NCI-H1694 treated with DMSO at 0.1 percent for 48 hours (cell line): ENCODE measurements around the gene ANKRD55.
"Not testable (repeated sequence)": the region's sequence is repeated elsewhere in the genome, so short reads cannot be mapped to it uniquely, and the experiment has no call there.

Experiments
- DNase-seq: peaks from one replicate; lab custom pipeline; 2025; lab: John Stamatoyannopoulos, UW

Gene ANKRD55

GRCh38 chr5:56168066-56168478 is 65.1 kb downstream of the ANKRD55 start:
- no peak for DNase-seq

GRCh38 chr5:56167519-56167918 is 65.6 kb downstream of the ANKRD55 start:
- DNase-seq: no peak

DNA sequence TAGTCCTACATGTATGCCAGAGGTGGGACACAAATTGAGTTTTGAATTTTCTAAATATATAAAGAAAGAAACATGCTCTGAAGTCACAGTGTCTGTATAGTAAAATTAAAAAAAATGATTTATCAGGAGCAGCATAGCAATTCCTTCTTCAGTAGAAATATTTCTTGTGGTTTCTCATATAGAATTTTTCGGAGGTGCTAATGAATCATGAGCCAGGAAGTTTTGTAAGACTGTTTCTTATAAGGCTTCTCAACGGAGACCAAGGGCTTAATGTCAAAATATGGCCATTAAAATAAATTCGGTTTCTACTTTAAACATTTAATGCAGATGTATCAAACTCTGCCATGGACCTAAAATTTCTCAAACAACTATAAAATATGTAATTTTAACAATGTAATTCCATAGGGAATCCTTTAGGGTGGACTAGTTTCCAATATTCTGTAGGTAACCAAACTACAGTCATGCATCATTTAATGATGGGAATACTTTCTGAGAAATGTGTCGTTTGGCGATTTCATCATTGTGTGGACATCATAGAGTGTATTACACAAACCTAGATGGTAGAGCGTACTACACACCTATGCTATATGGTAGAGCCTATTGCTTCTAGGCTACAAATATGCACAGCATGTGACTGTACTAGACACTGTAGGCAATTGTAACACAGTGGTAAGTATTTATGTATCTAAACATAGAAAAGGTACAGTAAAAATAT is 66.3 kb downstream of the ANKRD55 start:
- no peak for DNase-seq

GRCh38 chr5:56164376-56164775 is 68.8 kb downstream of the ANKRD55 start:
- DNase-seq: no peak

- no peak for DNase-seq
These were observed 71.2 kb downstream of the ANKRD55 start for GRCh38 chr5:56161927-56162326.

- DNase-seq: no peak
These were observed 71.7 kb downstream of the ANKRD55 start for GRCh38 chr5:56161439-56161823.

- DNase-seq: no peak
These were observed 72.2 kb downstream of the ANKRD55 start for GRCh38 chr5:56160723-56161438.

GRCh38 chr5:56159521-56159947 is 73.6 kb downstream of the ANKRD55 start:
- no peak for DNase-seq

DNA sequence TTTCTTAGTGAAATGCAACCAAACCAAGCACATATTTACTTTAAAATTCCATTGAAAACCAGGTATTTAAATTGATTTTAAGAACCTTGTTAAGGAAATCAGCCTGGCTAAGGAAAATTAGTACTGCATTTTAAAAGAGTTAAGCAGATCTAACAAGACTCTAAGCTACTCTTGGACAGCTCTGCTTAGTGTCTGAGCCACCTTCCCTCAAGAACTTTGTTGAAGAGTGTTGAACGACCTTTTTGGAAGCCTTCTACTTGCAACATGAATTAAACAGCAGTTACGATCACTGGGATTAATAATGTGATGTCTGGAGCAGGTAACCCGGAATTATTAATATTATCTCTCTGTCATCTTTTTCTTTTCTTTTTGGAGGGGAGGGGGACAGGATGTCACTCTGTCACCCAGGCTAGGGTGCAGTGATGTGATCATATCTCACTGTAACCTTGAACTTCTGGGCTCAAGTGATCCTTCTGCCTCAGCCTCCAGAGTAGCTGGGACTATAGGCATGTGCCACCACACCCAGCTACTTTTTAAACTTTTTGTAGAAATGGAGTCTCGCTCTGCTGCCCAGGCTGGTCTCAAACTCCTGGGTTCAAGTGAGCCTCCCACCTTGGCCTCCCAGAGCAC is 74.7 kb downstream of the ANKRD55 start:
- DNase-seq: no peak

- not testable (repeated sequence) for DNase-seq
These were observed 75.9 kb downstream of the ANKRD55 start for GRCh38 chr5:56157191-56157621.

DNA sequence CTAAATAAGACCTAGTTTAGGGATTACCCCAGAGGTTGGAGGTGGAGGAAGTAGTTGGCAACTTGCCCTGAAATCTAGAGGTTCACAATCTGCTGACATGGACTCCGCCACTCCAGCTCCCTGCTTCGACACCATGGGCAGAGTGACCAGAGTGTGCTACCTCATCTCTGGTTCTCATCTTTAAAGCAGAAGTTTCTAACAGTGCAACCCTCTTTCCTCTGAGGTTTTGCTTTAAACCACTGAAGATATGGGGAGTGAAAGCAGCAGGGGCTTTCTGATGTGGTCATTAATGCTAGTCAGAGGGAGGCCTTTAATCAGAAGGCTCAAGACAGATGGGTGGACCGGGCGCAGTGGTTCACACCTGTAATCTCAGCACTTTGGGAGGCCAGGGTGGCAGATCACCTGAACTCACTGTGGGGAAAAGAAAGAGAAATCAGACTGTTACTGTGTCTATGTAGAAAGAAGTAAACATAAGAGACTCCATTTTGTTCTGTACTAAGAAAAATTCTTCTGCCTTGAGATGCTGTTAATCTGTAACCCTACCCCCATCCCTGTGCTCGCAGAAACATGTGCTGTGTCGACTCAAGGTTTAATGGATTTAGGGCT is 76.4 kb downstream of the ANKRD55 start:
- not testable (repeated sequence) for DNase-seq

GRCh38 chr5:56155992-56156584 is 77.0 kb downstream of the ANKRD55 start:
- no peak for DNase-seq

DNA sequence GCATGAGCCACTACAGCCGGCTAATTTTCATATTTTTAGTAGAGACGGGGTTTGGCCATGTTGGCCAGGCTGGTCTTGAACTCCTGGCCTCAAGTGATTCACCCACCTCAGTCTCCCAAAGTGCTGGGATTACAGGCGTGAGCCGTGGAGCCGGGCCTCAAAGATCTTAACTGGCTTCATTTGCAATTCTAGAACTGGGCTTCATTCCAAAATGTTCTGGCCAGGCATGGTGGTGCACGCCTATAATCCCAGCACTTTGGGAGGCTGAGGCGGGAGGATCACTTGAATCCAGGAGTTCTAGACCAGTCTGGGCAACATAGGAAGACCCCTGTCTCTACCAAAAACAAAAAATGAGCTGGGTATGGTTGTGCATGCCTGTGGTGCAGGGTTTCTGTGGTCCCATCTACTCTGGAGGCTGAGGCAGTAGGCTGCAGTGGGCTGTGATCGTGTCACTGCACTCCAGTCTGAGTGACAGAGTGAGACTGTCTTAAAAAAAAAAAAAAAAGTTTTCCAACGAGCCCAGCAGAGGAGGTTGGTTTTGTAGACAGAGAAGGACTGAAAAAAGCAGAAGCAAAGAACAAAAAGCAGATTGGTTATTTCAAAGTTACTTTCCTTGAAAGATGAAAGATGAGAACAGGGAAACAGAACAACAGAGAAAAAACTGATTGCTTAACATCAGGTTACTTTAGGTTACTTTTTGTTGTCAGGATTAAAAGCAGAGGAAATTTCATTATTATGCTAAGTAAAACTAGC is 78.2 kb downstream of the ANKRD55 start:
- DNase-seq: no peak

DNA sequence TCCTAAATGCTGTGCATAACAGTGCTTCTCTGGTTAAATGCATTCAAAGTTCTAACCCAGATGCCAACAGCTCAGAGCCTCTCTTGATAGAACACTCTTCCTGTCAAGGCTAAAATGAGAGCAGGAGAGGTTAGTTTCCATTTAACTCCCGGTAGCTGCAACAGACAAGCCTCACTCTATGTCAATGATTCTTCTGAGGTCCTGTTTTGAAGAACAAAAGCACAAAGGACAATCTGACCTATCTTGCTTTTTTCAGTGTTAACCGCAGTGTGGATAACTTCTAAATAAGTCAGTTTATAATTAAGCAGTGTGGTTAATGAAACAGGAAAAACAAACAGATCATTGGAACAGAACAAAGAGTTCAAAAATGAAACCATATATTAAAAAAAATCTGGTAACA is 80.7 kb downstream of the ANKRD55 start:
- DNase-seq: no peak

- not testable (repeated sequence) for DNase-seq
These were observed 82.4 kb downstream of the ANKRD55 start for GRCh38 chr5:56150756-56151155.

GRCh38 chr5:56148453-56148971 is 84.6 kb downstream of the ANKRD55 start:
- no peak for DNase-seq

DNA sequence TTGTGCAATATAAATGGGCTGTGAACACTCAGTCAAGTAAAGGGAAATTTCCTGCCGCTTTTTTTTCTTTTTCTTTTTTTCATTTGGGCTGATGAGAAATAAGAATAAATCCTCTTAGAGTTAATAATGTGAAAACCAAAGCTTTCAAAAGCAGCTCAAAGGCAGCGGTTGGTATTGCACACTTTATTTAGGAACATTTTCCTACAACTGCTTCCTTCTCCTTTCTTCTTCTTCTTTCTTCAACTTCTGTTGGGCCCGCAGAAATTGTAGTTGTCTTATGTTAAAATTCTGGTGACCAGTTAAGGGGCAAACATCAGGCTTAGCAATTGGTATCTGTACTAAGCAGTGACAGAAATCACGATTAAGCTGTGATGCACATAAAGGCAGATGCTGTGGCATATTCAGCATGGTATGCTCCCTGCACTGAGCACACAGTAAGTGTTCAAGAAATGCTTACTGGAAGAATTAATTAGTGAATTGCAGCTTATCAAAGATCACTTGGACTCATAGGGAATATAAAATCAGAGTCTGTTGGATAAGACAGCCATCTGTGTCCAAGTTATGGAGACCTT is 85.4 kb downstream of the ANKRD55 start:
- no peak for DNase-seq

DNA sequence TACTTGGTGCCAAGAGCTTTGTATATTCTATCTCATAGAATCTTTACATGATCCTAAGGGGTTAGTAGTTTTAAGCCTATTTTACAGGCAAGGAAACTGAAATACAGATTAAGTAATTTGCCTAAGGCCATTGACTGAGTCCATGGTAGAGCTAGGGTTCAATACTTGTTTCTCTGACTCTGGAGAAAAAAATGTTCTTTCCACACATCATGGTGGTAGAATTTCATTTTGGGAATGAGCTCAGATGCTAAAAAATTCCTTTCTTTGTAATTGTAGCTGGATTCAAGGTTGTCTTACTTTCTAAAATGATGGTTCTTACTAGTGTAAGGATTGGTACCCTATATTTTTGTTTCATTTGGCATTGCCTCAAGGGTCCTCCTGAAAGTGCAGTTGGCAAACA is 86.0 kb downstream of the ANKRD55 start:
- no peak for DNase-seq

DNA sequence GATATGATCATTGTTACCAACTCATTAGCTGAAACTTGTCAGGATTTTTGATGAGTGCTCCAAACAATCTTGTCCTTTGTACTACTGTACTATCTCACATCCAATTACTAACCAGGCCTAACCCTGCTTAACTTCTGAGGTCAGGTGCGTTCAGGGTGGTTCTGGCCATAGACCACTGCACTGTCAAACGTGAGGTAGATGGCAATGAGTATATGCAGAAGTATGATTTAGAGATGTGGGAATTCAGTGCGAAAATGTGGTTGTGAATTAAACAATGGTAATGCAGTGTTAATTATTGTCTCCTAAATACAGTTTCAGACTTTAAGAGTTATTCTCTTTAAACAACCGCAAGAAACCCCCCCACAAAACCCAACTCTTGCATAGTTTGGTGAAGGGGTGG is 86.5 kb downstream of the ANKRD55 start:
- no peak for DNase-seq

- DNase-seq: no peak
These were observed 87.6 kb downstream of the ANKRD55 start for GRCh38 chr5:56145511-56145910.

GRCh38 chr5:56145106-56145505 is 88.0 kb downstream of the ANKRD55 start:
- DNase-seq: no peak
